Tibial artery (tissue), 4 donors: ENCODE measurements around the gene TRPC6.

Experiments used
- DNase-seq, 2 donors: peaks; one replicate each; pipeline ENCODE4 v3.0.0-alpha.2; 2019
- H3K27ac ChIP-seq, 2 donors: fragments of 200-600 bp; sonication (generic) in 1 of 2; 1 replicate in 1 of 2; 2 replicates in 1 of 2; pipeline ENCODE4 v1.5.1; 2018 to 2019; ENCODE audit warnings: mild to moderate bottlenecking in 1 of 2
- H3K27me3 ChIP-seq, 2 donors: fragments of 200-600 bp; sonication (generic) in 1 of 2; one replicate each; pipeline versions ENCODE4 v1.5.1 to v1.6.0; 2016 to 2019
- H3K36me3 ChIP-seq, 3 donors: fragments of 200-600 bp; sonication (generic) in 2 of 3; one replicate each; pipeline ENCODE4 v1.5.1; 2016 to 2019; ENCODE audit warnings: mild to moderate bottlenecking in 2 of 3
- H3K4me1 ChIP-seq, 4 donors: fragments of 200-600 bp; sonication (generic) in 2 of 4; 1 replicate in 3 of 4; 2 replicates in 1 of 4; pipeline ENCODE4 v1.5.1; 2016 to 2019
- H3K4me3 ChIP-seq, 2 donors: fragments of 200-600 bp; sonication (generic) in 1 of 2; 1 replicate in 1 of 2; 2 replicates in 1 of 2; pipeline ENCODE4 v1.5.1; 2018 to 2019; ENCODE audit warnings: mild to moderate bottlenecking in 2 of 2
- H3K9me3 ChIP-seq, 3 donors: fragments of 200-600 bp; sonication (generic) in 1 of 3; one replicate each; pipeline ENCODE4 v1.5.1; 2016 to 2019
- CTCF ChIP-seq, 2 experiments: fragments of 200-600 bp in 1 of 2; fragments of 450-650 bp in 1 of 2; IDR thresholded peaks; one replicate each; pipeline ENCODE4 v1.5.1; 2017 to 2019; ENCODE audit warnings: antibody characterized with exemption in 2 of 2, mild to moderate bottlenecking in 1 of 2, moderate library complexity in 1 of 2
- intact Hi-C: fragments of 100-400 bp; cut with DNase I; formaldehyde crosslinking; loops from one replicate; pipeline ENCODE4 v1.15.0; 2023; ENCODE audit warnings: low total_unique reads

Gene TRPC6

GRCh38 chr11:101433151-101433550 is 150.7 kb downstream of the TRPC6 start:
- H3K4me1 ChIP-seq, result peaks cover 0 to 15% (median 5%) of the 10 kb centered on the region in 4 donors
- H3K9me3 ChIP-seq, result peaks cover 0 to 6% (median 0%) of the 10 kb centered on the region in 3 donors
- DNase-seq, result no peak
- no peak for TF ChIP-seq CTCF (IDR thresholded peaks at IDR 0.05)
- intact Hi-C loops, result loop anchor here (10.0 kb wide), 1 partner anchor 458 kb away; no protein-coding TSS in a partner anchor
- H3K27me3 ChIP-seq, result no peaks in the 10 kb centered on the region
- no peak overlapping the region for H3K4me3 ChIP-seq
- H3K27ac ChIP-seq, result no peak overlapping the region
- no peaks in the 10 kb centered on the region for H3K36me3 ChIP-seq

GRCh38 chr11:101429703-101430540 is 153.9 kb downstream of the TRPC6 start:
- H3K9me3 ChIP-seq, result peaks cover 0 to 6% (median 0%) of the 10 kb centered on the region in 3 donors
- intact Hi-C loops, result loop anchor here (10.0 kb wide), 1 partner anchor 455 kb away; no protein-coding TSS in a partner anchor
- H3K4me1 ChIP-seq, result peaks cover 0 to 15% (median 5%) of the 10 kb centered on the region in 4 donors
- no peak for DNase-seq
- no peaks in the 10 kb centered on the region for H3K27me3 ChIP-seq
- H3K4me3 ChIP-seq, result no peak overlapping the region
- no peak overlapping the region for H3K27ac ChIP-seq
- no peaks in the 10 kb centered on the region for H3K36me3 ChIP-seq
- no peak for TF ChIP-seq CTCF (IDR thresholded peaks at IDR 0.05)

- no peak for DNase-seq
- Histone ChIP-seq H3K36me3 (no peaks in the 10 kb centered on the region), H3K9me3 (peaks cover 0 to 6% (median 0%) of the 10 kb centered on the region in 3 donors), H3K27ac (no peak overlapping the region), H3K27me3 (no peaks in the 10 kb centered on the region), H3K4me1 (peaks cover 0 to 15% (median 5%) of the 10 kb centered on the region in 4 donors), H3K4me3 (no peak overlapping the region)
- TF ChIP-seq CTCF (IDR thresholded peaks at IDR 0.05), result peak in 1 of 2 experiments; percentile 17
- intact Hi-C loops, result no loop called here
Measured at GRCh38 chr11:101428918-101429317, 154.9 kb downstream of the TRPC6 start.

GRCh38 chr11:101407324-101407723 is 176.5 kb downstream of the TRPC6 start:
- intact Hi-C loops, result no loop called here
- H3K27ac ChIP-seq, result no peak overlapping the region
- no peak for DNase-seq

More at GRCh38 chr11:101407324-101407723, 176.5 kb downstream of the TRPC6 start:
- Histone ChIP-seq H3K9me3 (no peaks in the 10 kb centered on the region), H3K27me3 (no peaks in the 10 kb centered on the region), H3K4me3 (no peak overlapping the region), H3K36me3 (no peaks in the 10 kb centered on the region), H3K4me1 (no peaks in the 10 kb centered on the region)
- TF ChIP-seq CTCF (IDR thresholded peaks at IDR 0.05), result no peak
